H1 (cell line): ENCODE measurements around the gene OBSCN. TPM values are rescaled to one million over a fixed set of nuclear protein-coding genes. Genes with fewer than 3 reads are reported as not detected.

Experiments
- CTCF ChIA-PET: fragments of 300-600 bp; sonication (Branson Sonifier 250); formaldehyde crosslinking; loops from one replicate; lab custom pipeline; 2021; ENCODE audit not compliant: partially characterized antibody; lab: Charles Lee
- POLR2A ChIA-PET: fragments of 300-600 bp; sonication (Branson Sonifier 250); formaldehyde crosslinking; loops from one replicate; lab custom pipeline; 2021; ENCODE audit warnings: inconsistent platforms; ENCODE audit not compliant: partially characterized antibody; lab: Charles Lee
- DNase-seq, 2 experiments: peaks; one replicate each; pipeline versions ENCODE4 v3.0.0 to v3.0.0-alpha.2; 2010 to 2022; ENCODE audit warnings: low spot score in 2 of 2, low read depth in 1 of 2, mixed read lengths in 1 of 2
- FAIRE-seq: peaks from 2 replicates; lab custom pipeline; 2011; peaks lifted over from hg19 to GRCh38; lab: Jason Lieb, UNC
- H2AFZ ChIP-seq: 2 replicates; pipeline ENCODE4 v1.8.1; 2012; ENCODE audit warnings: low read length, inconsistent platforms
- H2AK5ac ChIP-seq: 2 replicates; pipeline ENCODE4 v1.6.1; 2013; ENCODE audit warnings: low read depth, low read length
- H2BK120ac ChIP-seq: replicated peaks from 2 replicates; pipeline ENCODE3; 2013; ENCODE audit warnings: low read depth, low read length, inconsistent platforms
- H2BK12ac ChIP-seq: 2 replicates; pipeline ENCODE4 v1.6.1; 2013; ENCODE audit warnings: low read depth, low read length
- H2BK15ac ChIP-seq: 2 replicates; pipeline ENCODE4 v1.6.1; 2013; ENCODE audit warnings: low read length
- H2BK20ac ChIP-seq: 2 replicates; pipeline ENCODE4 v1.6.1; 2013; ENCODE audit warnings: low read length
- H2BK5ac ChIP-seq: 2 replicates; pipeline ENCODE4 v1.6.1; 2013; ENCODE audit warnings: low read depth, low read length
- H3K14ac ChIP-seq: 2 replicates; pipeline ENCODE4 v1.6.1; 2013; ENCODE audit warnings: inconsistent platforms; ENCODE audit not compliant: insufficient read length
- H3K18ac ChIP-seq: 2 replicates; pipeline ENCODE4 v1.6.1; 2013; ENCODE audit warnings: low read length; ENCODE audit errors: extremely low read depth
- H3K23ac ChIP-seq: 2 replicates; pipeline ENCODE4 v1.6.1; 2013; ENCODE audit warnings: inconsistent platforms; ENCODE audit not compliant: insufficient read length
- H3K23me2 ChIP-seq: 2 replicates; pipeline ENCODE4 v1.6.1; 2013; ENCODE audit warnings: low read depth, low read length
- H3K27ac ChIP-seq: 2 replicates; pipeline ENCODE4 v1.6.1; 2011; ENCODE audit warnings: low read depth, low read length, inconsistent platforms
- H3K27me3 ChIP-seq, 4 experiments: replicated peaks in 1 of 4; 1 replicate in 1 of 4; 2 replicates in 3 of 4; pipeline versions ENCODE4 v1.6.1 to v1.8.1; 2011 to 2013; ENCODE audit warnings: low read length in 3 of 4, mild to moderate bottlenecking in 3 of 4, inconsistent platforms in 2 of 4, mixed read lengths in 2 of 4, moderate library complexity in 1 of 4; ENCODE audit not compliant: control insufficient read depth in 3 of 4, insufficient read depth in 3 of 4; ENCODE audit errors: extremely low read depth in 1 of 4
- H3K36me3 ChIP-seq, 4 experiments: 2 replicates each; pipeline versions ENCODE4 v1.6.1 to v1.8.1; 2011 to 2013; ENCODE audit warnings: mild to moderate bottlenecking in 4 of 4, low read length in 3 of 4, moderate library complexity in 2 of 4, control low read depth in 1 of 4, inconsistent platforms in 1 of 4; ENCODE audit not compliant: insufficient read depth in 4 of 4, control insufficient read depth in 2 of 4
- H3K4ac ChIP-seq: replicated peaks from 2 replicates; pipeline ENCODE3; 2013; ENCODE audit warnings: low read length, low read depth, mixed read lengths, inconsistent platforms; ENCODE audit not compliant: insufficient read length
- H3K4me1 ChIP-seq, 4 experiments: replicated peaks in 1 of 4; 1 replicate in 1 of 4; 2 replicates in 3 of 4; pipeline versions ENCODE4 v1.6.1 to v1.8.1; 2011 to 2013; ENCODE audit warnings: low read length in 3 of 4, inconsistent platforms in 2 of 4, mixed read lengths in 1 of 4; ENCODE audit not compliant: insufficient read depth in 4 of 4, control insufficient read depth in 3 of 4
- H3K4me2 ChIP-seq, 2 experiments: 2 replicates each; pipeline versions ENCODE4 v1.6.1 to v1.8.1; 2011 to 2013; ENCODE audit warnings: low read depth in 2 of 2, low read length in 2 of 2, control low read depth in 1 of 2, inconsistent platforms in 1 of 2, mild to moderate bottlenecking in 1 of 2; ENCODE audit not compliant: insufficient read depth in 1 of 2
- H3K4me3 ChIP-seq, 4 experiments: fragments of 200-600, 300-600 bp in 1 of 4; sonication (generic), shearing (Covaris generic), sonication (Bioruptor Twin) in 1 of 4; 2 replicates each; pipeline versions ENCODE4 v1.5.1 to v1.8.1; 2011 to 2016; ENCODE audit warnings: low read length in 4 of 4, low read depth in 3 of 4, control low read depth in 2 of 4, inconsistent platforms in 2 of 4, mild to moderate bottlenecking in 2 of 4, mixed read lengths in 1 of 4, moderate library complexity in 1 of 4; ENCODE audit not compliant: insufficient read depth in 2 of 4; ENCODE audit errors: extremely low read depth in 1 of 4
- H3K56ac ChIP-seq: replicated peaks from 2 replicates; pipeline ENCODE3; 2013; ENCODE audit warnings: low read depth, mild to moderate bottlenecking, mixed read lengths, low read length, inconsistent platforms; ENCODE audit not compliant: insufficient read length
- H3K79me1 ChIP-seq: 2 replicates; pipeline ENCODE4 v1.6.1; 2013; ENCODE audit warnings: low read depth, low read length, control low read depth
- H3K79me2 ChIP-seq, 2 experiments: 2 replicates each; pipeline versions ENCODE4 v1.6.1 to v1.8.1; 2012 to 2013; ENCODE audit warnings: low read length in 2 of 2, mild to moderate bottlenecking in 2 of 2, inconsistent platforms in 1 of 2; ENCODE audit not compliant: insufficient read depth in 2 of 2, control insufficient read depth in 1 of 2
- H3K9ac ChIP-seq, 4 experiments: replicated peaks in 1 of 4; 1 replicate in 1 of 4; 2 replicates in 3 of 4; pipeline versions ENCODE4 v1.6.1 to v1.8.1; 2011 to 2013; ENCODE audit warnings: low read depth in 3 of 4, low read length in 3 of 4, control low read depth in 2 of 4, mild to moderate bottlenecking in 2 of 4, moderate library complexity in 2 of 4, inconsistent platforms in 1 of 4; ENCODE audit errors: extremely low read depth in 1 of 4
- H3K9me3 ChIP-seq, 2 experiments: 2 replicates each; pipeline versions ENCODE4 v1.6.1 to v1.8.1; 2012 to 2013; ENCODE audit warnings: mild to moderate bottlenecking in 2 of 2, moderate library complexity in 2 of 2, control low read depth in 1 of 2, inconsistent platforms in 1 of 2, low read depth in 1 of 2, low read length in 1 of 2, mixed read lengths in 1 of 2; ENCODE audit not compliant: insufficient read depth in 2 of 2
- H4K20me1 ChIP-seq, 2 experiments: replicated peaks in 1 of 2; 2 replicates each; pipeline versions ENCODE3 to v1.8.1; 2011 to 2013; ENCODE audit warnings: inconsistent platforms in 2 of 2, low read length in 2 of 2, mild to moderate bottlenecking in 1 of 2; ENCODE audit not compliant: insufficient read depth in 2 of 2, control insufficient read depth in 1 of 2
- H4K5ac ChIP-seq: 2 replicates; pipeline ENCODE4 v1.6.1; 2013; ENCODE audit warnings: low read length, low read depth, mixed read lengths, inconsistent platforms; ENCODE audit not compliant: insufficient read length
- H4K8ac ChIP-seq: 2 replicates; pipeline ENCODE4 v1.8.0; 2013; ENCODE audit warnings: mild to moderate bottlenecking, moderate library complexity, low read length, inconsistent platforms; ENCODE audit not compliant: insufficient read depth; ENCODE audit errors: extremely low read depth
- H4K91ac ChIP-seq: replicated peaks from 2 replicates; pipeline ENCODE3; 2013; ENCODE audit warnings: low read length, mixed read lengths, inconsistent platforms; ENCODE audit not compliant: insufficient read length
- E2F6 ChIP-seq: IDR thresholded peaks from 2 replicates; pipeline ENCODE4 v1.6.1; 2012; ENCODE audit warnings: inconsistent platforms
- KDM5A ChIP-seq: fragments of 200-600 bp; IDR thresholded peaks from 2 replicates; pipeline ENCODE4 v1.7.1; 2012; ENCODE audit warnings: mild to moderate bottlenecking, low read length, inconsistent platforms, mixed read lengths
- POU5F1 ChIP-seq: IDR thresholded peaks from 2 replicates; pipeline ENCODE4 v1.6.1; 2011; ENCODE audit warnings: low read depth, mild to moderate bottlenecking, low read length, moderate library complexity
- WGBS, 2 experiments: shearing (Covaris generic) in 1 of 2; methylation state at CpG; one replicate each; pipeline versions ENCODE4 v1.1.6 to v1.1.7; 2013 to 2015; ENCODE audit warnings: low lambda C conversion rate in 2 of 2, mixed read lengths in 2 of 2, inconsistent platforms in 1 of 2, low coverage in 1 of 2, missing lambda C conversion rate in 1 of 2; ENCODE audit not compliant: insufficient replicate concordance in 2 of 2, insufficient coverage in 1 of 2, insufficient read length in 1 of 2; ENCODE audit errors: extremely low coverage in 1 of 2, missing lambda C conversion rate in 1 of 2; 5-methylcytosine and 5-hydroxymethylcytosine counted together
- polyA plus RNA-seq, 7 experiments: library from polyadenylated mRNA; depleted of rRNA in 3 of 7; stranded (reverse) in 5 of 7; unstranded in 2 of 7; fragments of >200 nt in 5 of 7; fragments of 200-250 nt in 2 of 7; gene quantifications; 1 replicate in 5 of 7; 2 replicates in 1 of 7; 4 replicates in 1 of 7; pipeline versions ENCODE4 v1.2.1 to v1.2.3, GENCODE V29; 2011 to 2013; ENCODE audit warnings: missing spikeins in 2 of 7, mixed read lengths in 2 of 7
- total RNA-seq: library from RNA; stranded (reverse); fragmentation: NEBNext Ultra II Directional; extraction: Animal tissue kit (Norgen Biotek cat#: 25700); gene quantifications from 2 replicates; pipeline ENCODE4 v1.2.1, GENCODE V29; 2021

OBSCN gene
- total and polyA plus RNA-seq, 2 of the 8 experiments (the other 6 are each of a cell fraction or from before 2014, with no cell fraction given), result 7.5 to 28.4 TPM

- CTCF ChIA-PET, result interaction anchor here (0.8 to 1.8 kb wide), 5 partner anchors 10 to 73 kb away, joined by 3 to 4 read pairs (median 3); no protein-coding TSS in a partner anchor
- FAIRE-seq (no peak), DNase-seq (no peak)
Measured at GRCh38 chr1:228286505-228287417, 78.9 kb downstream of the OBSCN start.

More at GRCh38 chr1:228286505-228287417, 78.9 kb downstream of the OBSCN start:
- Histone ChIP-seq H3K14ac (no peak overlapping the region), H3K4me3 (no peak overlapping the region), H4K5ac (no peak overlapping the region), H2BK120ac (no peak overlapping the region), H2BK12ac (no peak overlapping the region), H2AK5ac (no peak overlapping the region), H3K4ac (no peak overlapping the region), H4K91ac (no peak overlapping the region), H2BK5ac (no peak overlapping the region), H3K4me2 (no peak overlapping the region), H3K56ac (no peak overlapping the region), H2BK15ac (no peak overlapping the region), H3K79me1 (no peaks in the 10 kb centered on the region), H2BK20ac (no peak overlapping the region), H3K23ac (no peak overlapping the region), H3K4me1 (no peaks in the 10 kb centered on the region), H3K79me2 (no peaks in the 10 kb centered on the region), H3K9me3 (no peaks in the 10 kb centered on the region), H3K9ac (no peak overlapping the region), H2AFZ (no peak overlapping the region), H3K23me2 (no peaks in the 10 kb centered on the region), H3K36me3 (peaks cover 3 to 10% (median 4%) of the 10 kb centered on the region in 4 experiments; a peak in 6 of 8 replicates), H3K18ac (no peak overlapping the region), H3K27ac (no peak overlapping the region), H4K20me1 (peaks cover 3% of the 10 kb centered on the region in 2 experiments), H4K8ac (peak overlapping the region; percentile 31), H3K27me3 (no peaks in the 10 kb centered on the region)
- no peak for TF ChIP-seq E2F6
- no peak for TF ChIP-seq KDM5A
- no peak for TF ChIP-seq POU5F1
- POLR2A ChIA-PET, result interaction anchor here (1.0 to 1.5 kb wide), 3 partner anchors 8 to 13 kb away, joined by 3 to 5 read pairs (median 3); no protein-coding TSS in a partner anchor
- 91% methylated on average over 24 of the region's 28 CpGs; no CpG with 5 or more reads in 1 of the 2 experiments for WGBS, 2 experiments
